HG02884 (cell line): ENCODE measurements around the gene RPS24.
"Not testable (repeated sequence)": the region's sequence is repeated elsewhere in the genome, so short reads cannot be mapped to it uniquely, and the experiment has no call there.

Experiments
- ATAC-seq: cut with Tn5 transposase; IDR thresholded peaks from one replicate; pipeline ENCODE4 v1.9.1; 2021; ENCODE audit warnings: mild to moderate bottlenecking, moderate library complexity; ENCODE audit not compliant: unreplicated experiment

Gene RPS24

GRCh38 chr10:78047314-78047891 is 13.7 kb downstream of the RPS24 start:
- peak; percentile 52 for ATAC-seq

GRCh38 chr10:78049851-78050250 is 16.2 kb downstream of the RPS24 start:
- no peak for ATAC-seq

- no peak for ATAC-seq
Measured at GRCh38 chr10:78053211-78053868, 19.7 kb downstream of the RPS24 start.

DNA sequence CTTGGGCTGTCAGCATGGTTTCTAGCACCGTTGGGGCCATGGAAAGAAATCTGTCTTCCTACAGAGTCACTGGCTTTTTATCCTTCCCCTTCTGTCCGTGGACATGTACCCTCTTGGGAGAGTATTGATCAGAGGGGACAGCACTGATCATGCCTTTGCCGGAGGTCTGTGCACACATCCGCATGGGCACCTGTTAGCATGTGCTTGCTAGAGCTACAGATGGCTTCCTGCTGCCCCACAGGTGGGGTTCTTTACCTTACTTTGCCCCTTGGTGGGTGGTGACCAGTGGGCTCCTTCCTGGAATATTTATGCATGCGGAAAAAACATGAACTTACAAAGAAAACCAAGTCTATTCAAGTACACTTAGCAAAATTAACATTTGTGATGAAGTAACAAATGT is 24.9 kb downstream of the RPS24 start:
- no peak for ATAC-seq

DNA sequence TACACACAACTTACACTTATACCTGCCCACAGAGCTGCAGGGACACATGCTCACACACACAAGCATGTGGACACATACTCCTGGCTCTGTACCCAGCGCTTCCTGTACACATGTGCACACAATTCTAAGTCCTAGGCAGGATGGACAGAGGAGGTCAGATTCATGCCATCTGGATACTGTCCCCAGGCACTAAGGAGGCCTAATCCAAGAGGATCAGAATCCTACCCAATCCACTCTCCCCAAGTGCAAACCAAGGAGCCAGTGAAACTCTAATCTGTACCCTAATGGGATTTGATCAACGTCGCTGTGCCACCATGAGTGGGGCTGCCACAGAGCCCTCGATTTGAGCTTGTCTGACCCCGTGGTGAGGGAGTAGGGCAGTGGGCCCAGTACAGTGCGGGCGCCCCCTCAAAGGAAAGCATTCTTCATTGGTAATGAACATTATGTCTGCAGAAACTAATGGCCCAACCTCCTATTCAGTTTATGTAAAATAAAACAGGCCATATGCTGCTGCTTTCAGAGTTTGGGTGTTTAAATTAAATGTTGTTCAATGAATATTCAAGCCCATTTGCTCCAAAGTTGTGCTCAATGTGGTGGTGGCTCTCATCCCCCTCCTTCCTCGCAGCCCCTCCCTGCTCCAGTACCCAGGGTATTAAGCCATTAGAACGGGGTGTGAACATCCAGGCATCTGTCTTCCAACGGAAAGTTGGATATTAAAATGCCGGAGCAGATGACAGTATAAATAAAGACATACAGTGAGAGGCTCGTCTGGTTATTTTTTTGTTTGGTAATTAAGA is 26.4 kb downstream of the RPS24 start:
- no peak for ATAC-seq

- no peak for ATAC-seq
Measured at GRCh38 chr10:78062296-78062695, 28.6 kb downstream of the RPS24 start.

GRCh38 chr10:78063236-78063635 is 29.6 kb downstream of the RPS24 start:
- ATAC-seq = no peak

- not testable (repeated sequence) for ATAC-seq
Measured at GRCh38 chr10:78064919-78065318, 31.3 kb downstream of the RPS24 start.

GRCh38 chr10:78065611-78066010 is 31.9 kb downstream of the RPS24 start:
- no peak for ATAC-seq

GRCh38 chr10:78066012-78066411 is 32.3 kb downstream of the RPS24 start:
- no peak for ATAC-seq

GRCh38 chr10:78066728-78067430 is 33.2 kb downstream of the RPS24 start:
- ATAC-seq = no peak

- no peak for ATAC-seq
Measured at GRCh38 chr10:78069151-78069550, 35.5 kb downstream of the RPS24 start.

GRCh38 chr10:78070064-78070463 is 36.4 kb downstream of the RPS24 start:
- not testable (repeated sequence) for ATAC-seq

DNA sequence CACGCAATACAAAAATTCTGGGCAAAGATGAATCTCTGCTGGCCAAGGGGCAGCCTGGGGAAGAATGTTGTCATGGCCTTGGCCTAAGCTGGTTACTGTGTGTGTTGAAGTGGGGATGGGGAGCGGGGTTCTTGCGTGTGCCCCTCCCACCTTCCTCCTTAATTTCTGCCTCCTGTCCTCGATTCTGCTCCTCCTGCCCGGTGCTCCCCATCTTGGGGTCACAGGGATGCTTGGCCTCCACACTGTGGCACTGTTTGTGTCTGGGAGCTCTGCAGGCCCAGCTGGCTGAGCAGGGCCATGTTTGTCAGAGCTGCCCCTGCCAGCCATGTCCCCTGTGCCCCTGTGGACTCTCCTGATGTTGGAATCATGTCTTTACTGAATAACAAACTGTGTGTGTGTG is 37.1 kb downstream of the RPS24 start:
- ATAC-seq = no peak

DNA sequence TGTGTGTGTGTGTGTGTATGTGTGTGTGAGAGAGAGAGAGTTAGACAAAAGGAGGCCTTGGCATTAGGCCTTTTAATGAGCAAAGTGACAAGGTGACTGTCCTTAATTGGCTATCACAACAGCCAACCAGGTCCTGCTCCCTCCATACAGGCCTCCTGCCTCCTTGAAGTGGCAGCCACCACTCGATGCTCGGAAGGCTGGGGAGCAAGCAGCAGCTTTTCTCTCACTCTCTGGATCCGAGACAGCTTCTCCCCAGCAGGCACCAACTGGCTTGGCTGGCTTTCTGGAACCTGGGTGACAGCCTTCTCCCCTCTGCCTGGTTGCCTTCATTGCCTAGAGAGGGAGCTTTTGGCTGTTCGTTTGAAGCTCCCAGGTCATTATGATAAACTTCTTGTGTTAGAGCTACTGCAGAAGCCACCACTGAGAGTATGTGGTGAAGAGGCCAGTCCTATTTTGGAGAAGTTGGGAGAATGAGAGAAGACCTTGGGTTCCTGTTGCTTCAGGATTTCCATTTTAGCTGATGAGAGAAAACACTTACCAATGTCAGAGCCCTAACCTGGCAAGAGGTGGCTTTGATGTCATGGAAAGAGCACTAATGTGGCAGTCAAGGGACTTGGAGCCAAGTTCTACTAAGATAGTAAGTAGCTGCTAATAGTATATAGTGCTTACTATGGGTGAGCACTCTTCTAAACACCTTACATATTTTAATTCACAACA is 37.6 kb downstream of the RPS24 start:
- ATAC-seq = no peak

GRCh38 chr10:78071857-78072179 is 38.2 kb downstream of the RPS24 start:
- no peak for ATAC-seq

DNA sequence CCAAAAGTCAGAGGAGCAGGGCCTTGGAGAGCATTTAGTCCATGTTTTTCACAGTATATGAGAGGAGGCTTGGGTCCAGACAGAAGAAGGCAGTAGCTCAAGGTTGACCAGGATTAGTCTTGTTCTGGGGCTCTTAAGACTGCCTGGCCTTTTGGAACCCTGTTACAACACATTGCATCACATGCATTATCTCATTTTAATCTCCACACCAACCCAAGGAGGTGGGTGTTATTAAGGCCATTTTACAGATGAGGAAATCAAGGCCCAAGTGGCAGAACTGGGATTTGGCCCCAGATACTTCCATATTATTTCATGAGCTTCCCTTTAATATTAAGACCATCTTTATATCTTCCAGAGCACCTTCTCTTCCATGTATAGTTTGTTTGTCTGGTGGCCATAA is 38.8 kb downstream of the RPS24 start:
- ATAC-seq = no peak

GRCh38 chr10:78075806-78076205 is 42.1 kb downstream of the RPS24 start:
- ATAC-seq = not testable (repeated sequence)

- no peak for ATAC-seq
Measured at GRCh38 chr10:78078539-78079330, 45.1 kb downstream of the RPS24 start.

DNA sequence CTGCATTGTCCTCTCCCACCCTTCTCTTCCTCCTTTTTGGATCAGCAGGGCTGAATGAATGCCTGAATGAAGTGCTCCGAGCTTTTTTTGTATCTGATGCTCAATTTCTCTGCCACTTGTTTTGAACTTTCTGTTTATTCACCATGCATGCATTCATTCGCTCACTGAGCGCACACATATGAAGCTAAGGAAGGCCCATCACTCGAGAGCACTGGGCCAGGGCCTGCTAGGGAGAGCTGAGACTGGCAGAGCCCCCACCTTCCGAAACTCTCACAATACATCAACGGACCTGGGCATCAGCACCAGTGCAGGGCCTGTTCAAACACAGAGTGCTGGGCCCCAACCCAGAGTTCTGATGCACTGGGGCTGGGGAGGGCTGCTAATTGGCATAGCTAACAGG is 45.7 kb downstream of the RPS24 start:
- ATAC-seq = no peak
